Muscle of arm (tissue), 14 donors: ENCODE data around the gene NUCB1. TPM values are rescaled to one million over a fixed set of nuclear protein-coding genes. Genes with fewer than 3 reads are reported as not detected.
"Not testable (repeated sequence)": the region's sequence is repeated elsewhere in the genome, so short reads cannot be mapped to it uniquely, and the experiment has no call there.

Experiments used
- DNase-seq: peaks from one replicate; pipeline ENCODE4 v3.0.0-alpha.2; 2013
- long read RNA-seq, 11 donors: transcript quantifications; one replicate each; lab custom pipeline, GENCODE V29; 2026
- polyA plus RNA-seq, 12 donors: library from polyadenylated mRNA; unstranded; fragments of 120-200 nt; gene quantifications; one replicate each; pipeline ENCODE4 v1.2.1, GENCODE V29; 2013; ENCODE audit not compliant: insufficient read length in 12 of 12

NUCB1 gene
- polyA plus RNA-seq, result 100 to 1,000 TPM in 11 of 12 donors, not detected in 1; 114 to 175 (median 139) TPM
- long read RNA-seq, donor 1, transcript NUCB1-201 (13 exons, 2,668 nt), result major isoform, 17 of 65 reads
- long read RNA-seq, donor 1, transcript NUCB1-206 (3 exons, 563 nt), result minor isoform, 7 of 65 reads
- long read RNA-seq, donor 1, partial matches to known transcripts, result 39 of 65 reads
- long read RNA-seq, donor 1, other reads (novel, unspliced or antisense), result 0 of 65 reads
- long read RNA-seq, donor 2, partial matches to known transcripts, result 12 of 14 reads
- long read RNA-seq, donor 2, other reads (novel, unspliced or antisense), result 0 of 14 reads
- long read RNA-seq, donor 3, partial matches to known transcripts, result 5 of 9 reads
- long read RNA-seq, donor 3, other reads (novel, unspliced or antisense), result 0 of 9 reads
- long read RNA-seq, donor 4, partial matches to known transcripts, result 0 of 3 reads
- long read RNA-seq, donor 4, other reads (novel, unspliced or antisense), result 0 of 3 reads
- long read RNA-seq, donor 5, transcript NUCB1-201 (13 exons, 2,668 nt), result major isoform, 16 of 75 reads
- long read RNA-seq, donor 5, partial matches to known transcripts, result 33 of 75 reads
- long read RNA-seq, donor 5, other reads (novel, unspliced or antisense), result 26 of 75 reads
- long read RNA-seq, donor 6, transcript NUCB1-201 (13 exons, 2,668 nt), result major isoform, 8 of 8 reads
- long read RNA-seq, donor 6, partial matches to known transcripts, result 0 of 8 reads
- long read RNA-seq, donor 6, other reads (novel, unspliced or antisense), result 0 of 8 reads
- long read RNA-seq, donor 7, partial matches to known transcripts, result 19 of 20 reads
- long read RNA-seq, donor 7, other reads (novel, unspliced or antisense), result 0 of 20 reads
- long read RNA-seq, donor 8, transcript NUCB1-201 (13 exons, 2,668 nt), result major isoform, 16 of 24 reads
- long read RNA-seq, donor 8, partial matches to known transcripts, result 8 of 24 reads
- long read RNA-seq, donor 8, other reads (novel, unspliced or antisense), result 0 of 24 reads
- long read RNA-seq, donor 9, transcript NUCB1-201 (13 exons, 2,668 nt), result major isoform, 14 of 21 reads
- long read RNA-seq, donor 9, partial matches to known transcripts, result 6 of 21 reads
- long read RNA-seq, donor 9, other reads (novel, unspliced or antisense), result 0 of 21 reads
- long read RNA-seq, donor 10, transcript NUCB1-201 (13 exons, 2,668 nt), result major isoform, 18 of 24 reads
- long read RNA-seq, donor 10, partial matches to known transcripts, result 5 of 24 reads
- long read RNA-seq, donor 10, other reads (novel, unspliced or antisense), result 0 of 24 reads
- long read RNA-seq, donor 11, transcript NUCB1-201 (13 exons, 2,668 nt), result major isoform, 5 of 13 reads
- long read RNA-seq, donor 11, partial matches to known transcripts, result 8 of 13 reads
- long read RNA-seq, donor 11, other reads (novel, unspliced or antisense), result 0 of 13 reads

DNA sequence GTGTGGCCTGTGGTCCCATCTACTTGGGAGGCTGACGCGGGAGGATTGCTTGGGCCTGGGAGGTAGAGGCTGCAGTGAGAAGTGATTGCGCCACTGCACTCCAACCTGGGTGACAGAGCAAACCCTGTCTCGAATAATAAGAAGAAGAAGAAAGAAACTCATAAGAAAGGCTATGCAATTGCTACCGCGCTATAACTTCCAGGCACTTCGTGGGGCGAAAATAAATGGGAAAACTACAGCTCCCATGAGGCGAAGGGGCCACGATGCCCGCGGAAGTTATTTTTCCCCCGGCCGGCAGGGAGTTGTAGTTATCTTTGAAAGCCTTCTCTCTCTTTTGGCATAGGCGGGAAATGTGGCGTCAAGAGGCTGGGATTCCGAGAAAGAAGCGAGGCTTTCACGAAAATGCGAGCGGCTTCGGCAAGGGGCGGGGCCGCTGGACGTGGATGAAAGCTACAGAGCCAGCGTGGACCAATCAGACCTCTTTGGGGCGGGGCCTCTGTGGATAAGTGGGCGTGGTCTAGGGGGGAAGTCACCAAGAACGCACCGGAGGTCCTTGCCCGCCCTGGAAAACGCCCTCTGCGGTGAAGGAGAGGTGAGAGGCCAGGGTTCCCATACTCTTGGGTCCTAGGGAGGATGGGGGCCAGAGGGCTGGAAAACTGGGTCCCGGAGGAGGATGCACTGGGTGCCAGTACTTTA is at the start of gene NUCB1:
Gene NUCB1 (plus strand): TSS at position 532 of the 696 bp plus-strand sequence. CDS start 485 bp downstream, outside the sequence.
- peak; percentile 100 for DNase-seq

- DNase-seq, result no peak
Observed at GRCh38 chr19:48852292-48852691, 47.8 kb upstream of the NUCB1 start.

- DNase-seq, result no peak
Observed at GRCh38 chr19:48853483-48853882, 46.6 kb upstream of the NUCB1 start.

- no peak for DNase-seq
Observed at GRCh38 chr19:48854103-48854502, 46.0 kb upstream of the NUCB1 start.

GRCh38 chr19:48856921-48857320 is 43.2 kb upstream of the NUCB1 start:
- DNase-seq, result no peak

GRCh38 chr19:48858984-48859710 is 41.0 kb upstream of the NUCB1 start:
- DNase-seq, result no peak

GRCh38 chr19:48859711-48860572 is 40.2 kb upstream of the NUCB1 start:
- no peak for DNase-seq

DNA sequence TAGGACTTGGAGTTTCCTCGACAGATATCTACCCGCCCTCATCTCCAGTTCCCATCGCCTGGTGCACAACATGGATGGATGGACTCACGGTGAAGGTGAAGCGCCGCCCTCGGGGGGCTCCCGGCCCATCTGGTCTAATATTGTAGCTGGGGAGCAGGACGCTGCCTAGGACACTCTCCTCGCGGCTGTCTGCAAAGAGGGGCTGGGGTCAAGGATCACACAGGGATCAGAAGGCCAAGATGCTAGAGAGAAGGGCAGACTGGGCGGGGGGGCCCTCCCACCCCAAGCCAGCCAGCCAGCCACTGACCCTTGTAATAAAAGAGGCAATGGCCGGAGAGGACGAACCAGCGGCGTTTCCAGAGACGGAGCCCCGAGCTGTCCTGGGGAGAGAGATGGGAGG is 38.8 kb upstream of the NUCB1 start:
- no peak for DNase-seq

GRCh38 chr19:48862827-48863226 is 37.3 kb upstream of the NUCB1 start:
- DNase-seq, result no peak

DNA sequence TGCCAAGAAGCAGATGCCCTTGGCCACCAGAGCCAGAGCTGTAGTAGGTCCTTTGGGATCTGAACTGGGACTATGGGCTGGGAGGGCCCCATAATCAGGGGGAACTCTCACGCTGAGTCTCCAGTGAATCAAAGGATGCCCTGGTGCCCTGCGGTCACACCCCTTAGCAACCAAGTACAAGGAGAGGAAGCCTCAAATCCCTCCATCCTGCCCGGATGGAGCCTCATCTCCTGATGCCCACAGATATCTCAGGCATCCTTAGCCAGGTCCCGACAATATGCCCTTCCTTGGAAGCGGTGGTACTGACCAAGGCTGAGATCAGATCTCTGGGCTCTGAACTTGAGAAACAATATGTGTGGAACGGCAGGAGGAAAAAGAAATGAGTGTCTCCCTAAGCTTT is 33.4 kb upstream of the NUCB1 start:
- DNase-seq, result no peak

DNA sequence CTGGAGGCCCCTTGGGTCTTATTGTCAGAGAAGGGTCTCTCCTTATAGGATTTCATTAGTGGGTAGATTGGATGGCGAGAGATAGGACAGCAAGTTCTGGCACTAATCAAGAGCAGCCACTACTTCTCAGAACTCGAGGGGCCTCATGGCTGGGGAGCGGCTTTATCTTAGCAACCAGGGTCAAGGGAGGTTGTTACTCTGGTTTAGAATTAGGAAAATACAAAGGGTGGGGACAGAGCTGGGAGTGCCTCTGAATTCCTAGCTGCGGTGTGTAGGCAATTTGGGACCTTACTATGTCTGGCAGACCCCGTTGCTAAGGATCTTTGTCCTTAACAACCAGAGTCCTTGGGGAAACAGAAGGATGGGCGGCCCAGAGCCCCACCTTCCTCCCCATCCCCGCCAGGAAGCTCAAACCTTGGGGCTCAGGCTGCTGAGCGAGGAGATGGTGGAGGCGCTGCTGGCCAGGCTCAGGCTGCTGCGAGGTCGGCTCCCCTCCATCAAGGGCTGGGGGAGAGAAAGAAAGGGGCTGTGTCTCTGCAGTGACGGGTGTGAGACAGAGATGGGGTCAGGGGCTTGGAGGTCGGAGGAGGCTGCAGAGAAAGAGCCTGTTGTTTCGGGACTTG is 32.9 kb upstream of the NUCB1 start:
- DNase-seq, result no peak

DNA sequence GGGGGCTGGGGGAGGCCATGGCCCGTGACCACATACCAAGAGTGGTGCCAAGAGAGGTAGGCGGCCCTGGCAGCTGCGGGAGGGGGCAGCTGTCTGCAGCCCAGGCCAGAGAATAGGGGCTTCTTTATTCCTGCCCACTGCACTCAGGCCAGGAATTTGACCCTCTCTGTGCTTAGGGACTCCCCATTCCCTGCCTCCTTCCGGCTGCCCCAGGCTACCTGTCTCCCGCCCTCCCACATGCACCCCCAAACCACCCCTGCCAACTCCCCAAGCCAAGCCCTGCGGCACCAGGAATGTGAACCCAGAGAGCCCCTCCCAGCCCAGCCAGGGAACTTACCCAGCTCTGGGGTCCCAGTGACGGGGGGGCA is 32.4 kb upstream of the NUCB1 start:
- DNase-seq, result no peak

DNA sequence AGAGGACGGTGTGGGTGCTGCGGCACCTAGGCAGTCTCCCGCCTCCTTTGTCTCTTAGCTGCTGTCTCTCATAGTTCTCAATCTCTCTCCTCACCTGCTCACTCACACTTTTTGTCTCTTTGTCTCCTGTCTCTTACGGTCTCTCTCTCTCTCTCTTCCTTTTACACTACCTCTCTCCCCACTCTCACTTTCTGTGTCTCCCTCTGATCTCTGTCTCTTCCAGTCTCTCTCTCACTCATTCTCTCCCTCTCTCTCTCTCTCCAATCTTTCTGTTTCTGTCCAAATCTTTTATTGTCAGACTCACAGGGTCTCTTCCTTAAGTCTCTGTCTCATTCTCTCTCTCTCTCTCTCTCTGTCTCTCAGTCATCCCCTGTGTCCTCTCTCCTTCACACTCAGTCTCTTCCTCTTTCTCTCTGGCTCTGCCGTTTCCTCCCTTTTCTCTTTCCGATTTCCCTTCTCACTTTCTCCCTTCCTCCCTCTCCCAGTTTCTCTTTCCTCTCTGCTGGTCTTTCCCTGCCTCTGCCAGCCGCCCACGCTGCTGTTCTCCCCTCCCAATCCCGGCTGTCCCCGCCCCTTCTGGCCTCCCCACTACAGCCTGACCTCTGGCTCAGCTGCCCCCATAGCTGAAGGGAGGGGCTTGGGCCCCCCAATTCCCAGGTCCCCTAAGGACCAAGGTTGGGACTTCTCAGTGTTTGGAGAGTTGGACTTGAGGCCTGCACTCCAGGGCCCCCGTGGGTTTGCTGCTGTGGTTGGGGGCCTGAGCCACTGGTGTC is 31.8 kb upstream of the NUCB1 start, which contains the start of gene PLEKHA4:
Gene PLEKHA4 (minus strand): TSS at position 504 of the 773 bp plus-strand sequence. CDS start 997 bp downstream, outside the sequence.
- DNase-seq, result peak; percentile 80

- no peak for DNase-seq
Observed at GRCh38 chr19:48870048-48870447, 30.1 kb upstream of the NUCB1 start.

GRCh38 chr19:48871471-48872181 is 28.5 kb upstream of the NUCB1 start:
- not testable (repeated sequence) for DNase-seq

- DNase-seq, result peak; percentile 99
Observed at GRCh38 chr19:48872182-48872883, 27.8 kb upstream of the NUCB1 start, which contains the start of gene PPP1R15A. Gene PPP1R15A, plus strand, starts transcription at chr19:48872421. Its CDS starts 813 bp downstream, at chr19:48873234.
